GM12892 (cell line): Measurements from ENCODE around the gene PLA2G15.

Source experiments
- POLR2A ChIP-seq: IDR thresholded peaks from 2 replicates; pipeline ENCODE4 v1.6.1; 2011; ENCODE audit warnings: low read depth, low read length, control low read depth
- POLR2AphosphoS5 ChIP-seq: IDR thresholded peaks from 2 replicates; pipeline ENCODE4 v1.6.1; 2011; ENCODE audit warnings: low read depth, low read length, control low read depth
- TAF1 ChIP-seq: IDR thresholded peaks from 2 replicates; pipeline ENCODE4 v1.6.1; 2011; ENCODE audit warnings: low read depth, mild to moderate bottlenecking, control low read depth, low read length, borderline replicate concordance

DNA sequence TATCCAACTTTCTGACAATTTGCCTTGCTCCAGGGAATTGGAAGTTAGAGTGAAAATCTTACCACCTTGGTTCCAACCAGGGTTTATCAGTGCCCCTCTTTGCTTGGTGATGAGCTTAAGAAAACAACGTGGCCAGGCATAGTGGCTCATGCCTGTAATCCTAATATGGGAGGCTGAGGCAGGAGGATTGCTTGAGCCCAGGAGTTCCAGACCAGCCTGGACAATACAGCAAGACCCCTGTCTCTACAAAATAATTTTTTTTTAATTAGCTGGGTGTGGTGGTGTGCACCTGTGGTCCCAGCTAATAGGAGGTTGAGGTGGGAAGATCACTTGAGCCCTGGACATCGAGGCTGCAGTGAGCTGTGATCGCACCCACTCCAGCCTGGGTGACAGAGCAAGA lies 40.5 kb downstream of the PLA2G15 start:
- TF ChIP-seq POLR2A, result no peak
- no peak for TF ChIP-seq POLR2AphosphoS5
- TF ChIP-seq TAF1, result no peak
